IPS-18c (cell line): Measurements from ENCODE around the gene VWA3A.
"Not testable (repeated sequence)": the region's sequence is repeated elsewhere in the genome, so short reads cannot be mapped to it uniquely, and the experiment has no call there.

Source experiments
- H3K4me3 ChIP-seq: 2 replicates; pipeline ENCODE4 v1.7.0; 2013; ENCODE audit warnings: low read depth, mild to moderate bottlenecking, low read length, moderate library complexity; ENCODE audit not compliant: insufficient read depth
- H3K9me3 ChIP-seq: one replicate; pipeline ENCODE4 v1.6.1; 2013; ENCODE audit warnings: mild to moderate bottlenecking, low read length, moderate library complexity; ENCODE audit not compliant: control insufficient read depth, insufficient read depth

VWA3A gene

GRCh38 chr16:22188595-22189442 lies 96.5 kb downstream of the VWA3A start:
- no peaks in the 10 kb centered on the region for H3K9me3 ChIP-seq
- H3K4me3 ChIP-seq, result no peak overlapping the region

GRCh38 chr16:22189473-22190080 lies 97.2 kb downstream of the VWA3A start:
- no peaks in the 10 kb centered on the region for H3K9me3 ChIP-seq

GRCh38 chr16:22190081-22190775 lies 97.9 kb downstream of the VWA3A start:
- H3K4me3 ChIP-seq, result peak overlapping the region; percentile 84
- no peaks in the 10 kb centered on the region for H3K9me3 ChIP-seq

More at GRCh38 chr16:22189473-22190080, 97.2 kb downstream of the VWA3A start:
- peak overlapping the region; percentile 84 for H3K4me3 ChIP-seq

- peak overlapping the region; percentile 90 for H3K4me3 ChIP-seq
- H3K9me3 ChIP-seq, result no peaks in the 10 kb centered on the region
These were observed 98.6 kb downstream of the VWA3A start for GRCh38 chr16:22190776-22191531.

- Histone ChIP-seq H3K9me3 (no peaks in the 10 kb centered on the region), H3K4me3 (peak overlapping the region; percentile 90)
These were observed 99.4 kb downstream of the VWA3A start for GRCh38 chr16:22191532-22192260.

GRCh38 chr16:22192261-22193062 lies 100.1 kb downstream of the VWA3A start:
- Histone ChIP-seq H3K4me3 (no peak overlapping the region), H3K9me3 (no peaks in the 10 kb centered on the region)

GRCh38 chr16:22193063-22193411 lies 100.7 kb downstream of the VWA3A start:
- H3K4me3 ChIP-seq, result no peak overlapping the region

GRCh38 chr16:22194707-22195444 lies 102.5 kb downstream of the VWA3A start:
- no peak overlapping the region for H3K4me3 ChIP-seq
- H3K9me3 ChIP-seq, result no peaks in the 10 kb centered on the region

More at GRCh38 chr16:22193063-22193411, 100.7 kb downstream of the VWA3A start:
- H3K9me3 ChIP-seq, result no peaks in the 10 kb centered on the region

GRCh38 chr16:22195445-22195694 lies 103.0 kb downstream of the VWA3A start:
- H3K9me3 ChIP-seq, result no peaks in the 10 kb centered on the region
- peak overlapping the region; percentile 75; the same call in 1 of the 2 replicates for H3K4me3 ChIP-seq

- Histone ChIP-seq H3K4me3 (peak overlapping the region; percentile 75), H3K9me3 (no peaks in the 10 kb centered on the region)
These were observed 103.6 kb downstream of the VWA3A start for GRCh38 chr16:22195695-22196558.

GRCh38 chr16:22196559-22197168 lies 104.3 kb downstream of the VWA3A start:
- H3K4me3 ChIP-seq, result not testable (repeated sequence)

GRCh38 chr16:22198547-22199293 lies 106.4 kb downstream of the VWA3A start:
- Histone ChIP-seq H3K9me3 (no peaks in the 10 kb centered on the region), H3K4me3 (no peak overlapping the region)

More at GRCh38 chr16:22196559-22197168, 104.3 kb downstream of the VWA3A start:
- H3K9me3 ChIP-seq, result not testable (repeated sequence)

- Histone ChIP-seq H3K4me3 (no peak overlapping the region), H3K9me3 (no peaks in the 10 kb centered on the region)
These were observed 109.9 kb downstream of the VWA3A start for GRCh38 chr16:22202261-22202637.

GRCh38 chr16:22203091-22203490 lies 110.8 kb downstream of the VWA3A start:
- Histone ChIP-seq H3K4me3 (no peak overlapping the region), H3K9me3 (no peaks in the 10 kb centered on the region)
